ENCODE measurements around the gene SLC38A3. TPM values are rescaled to one million over a fixed set of nuclear protein-coding genes. Genes with fewer than 3 reads are reported as not detected.

The SLC38A3 gene
- total and polyA plus RNA-seq, 2 of the 8 experiments (the other 6 are each of a cell fraction or from before 2014, with no cell fraction given) = 1.2 to 3.7 TPM

GRCh38 chr3:50236484-50237132, 31.5 kb downstream of the SLC38A3 start:
- DNase-seq (ENCODE audit: low read depth in 1 of 2, low spot score in 2 of 2) = peak in 1 of 2 experiments; percentile 60
- POLR2A ChIA-PET (ENCODE audit: partially characterized antibody) = interaction anchor here (0.7 to 4.1 kb wide), 4 partner anchors 9 to 29 kb away, joined by 4 to 33 read pairs (median 16); no protein-coding TSS in a partner anchor

More at GRCh38 chr3:50236484-50237132, 31.5 kb downstream of the SLC38A3 start:
- 0 out of 2 replicates have a peak overlapping the region, but pooled peaks have one; percentile 61 for H3K27ac ChIP-seq (ENCODE audit: low read depth, low read length)
- no peaks in the 10 kb centered on the region for H3K36me3 ChIP-seq (ENCODE audit: control insufficient read depth in 2 of 4, insufficient read depth in 4 of 4, low read length in 3 of 4)
- H4K5ac ChIP-seq (ENCODE audit: insufficient read length, low read depth, low read length) = no peak overlapping the region
- 6% methylated on average over 12 of the region's 13 CpGs; no CpG with 5 or more reads in 1 of the 2 experiments for WGBS, 2 experiments (ENCODE audit: extremely low coverage in 1 of 2, insufficient coverage in 1 of 2, insufficient read length in 1 of 2, insufficient replicate concordance in 2 of 2, low coverage in 1 of 2, low lambda C conversion rate in 2 of 2, missing lambda C conversion rate in 1 of 2)
- 0 out of 2 replicates have a peak overlapping the region, but pooled peaks have one; percentile 17 for H2BK12ac ChIP-seq (ENCODE audit: low read depth, low read length)
- no peaks in the 10 kb centered on the region; a peak in 1 of 7 replicates for H3K27me3 ChIP-seq (replicated peaks in 1 of 4; ENCODE audit: control insufficient read depth in 3 of 4, extremely low read depth in 1 of 4, insufficient read depth in 3 of 4, low read length in 3 of 4)
- peaks cover 7% of the 10 kb centered on the region for H3K79me1 ChIP-seq (ENCODE audit: low read depth, low read length)
- peak overlapping the region; percentile 72 to 83 (median 79) for H3K9ac ChIP-seq (replicated peaks in 1 of 4; ENCODE audit: extremely low read depth in 1 of 4, low read depth in 3 of 4, low read length in 3 of 4)
- CTCF ChIA-PET (ENCODE audit: partially characterized antibody) = interaction anchor here (12.9 to 53.5 kb wide), 3 partner anchors 15 to 43 kb away, joined by 121 to 2149 read pairs (median 2149); partner anchors contain the start of genes GNAI2, GNAT1, LSMEM2 and SEMA3B
- peak overlapping the region; percentile 24 for H3K56ac ChIP-seq (replicated peaks; ENCODE audit: insufficient read length, low read depth, low read length)
- H2BK15ac ChIP-seq (ENCODE audit: low read length) = 0 out of 2 replicates have a peak overlapping the region, but pooled peaks have one; percentile 16
- H3K4ac ChIP-seq (replicated peaks; ENCODE audit: insufficient read length, low read depth, low read length) = peak overlapping the region; percentile 57
- no peak overlapping the region for H3K23ac ChIP-seq (ENCODE audit: insufficient read length)
- peaks cover 13 to 38% of the 10 kb centered on the region in 2 experiments for H4K20me1 ChIP-seq (replicated peaks in 1 of 2; ENCODE audit: control insufficient read depth in 1 of 2, insufficient read depth in 2 of 2, low read length in 2 of 2)
- H2BK20ac ChIP-seq (ENCODE audit: low read length) = no peak overlapping the region
- H3K4me3 ChIP-seq (ENCODE audit: extremely low read depth in 1 of 4, insufficient read depth in 2 of 4, low read depth in 3 of 4, low read length in 4 of 4) = peak overlapping the region; percentile 86 to 93 (median 90)
- peak overlapping the region; percentile 92; the same call in 1 of the 2 replicates for H2BK5ac ChIP-seq (ENCODE audit: low read depth, low read length)
- H2AK5ac ChIP-seq (ENCODE audit: low read depth, low read length) = no peak overlapping the region
- H3K14ac ChIP-seq (ENCODE audit: insufficient read length) = no peak overlapping the region
- no peak overlapping the region for H2BK120ac ChIP-seq (replicated peaks; ENCODE audit: low read depth, low read length)
- peak overlapping the region; percentile 82 to 96 for H3K4me2 ChIP-seq (ENCODE audit: insufficient read depth in 1 of 2, low read depth in 2 of 2, low read length in 2 of 2)
- peaks cover 20% of the 10 kb centered on the region; the same call in 1 of the 2 replicates for H3K23me2 ChIP-seq (ENCODE audit: low read depth, low read length)
- no peak for FAIRE-seq
- H3K18ac ChIP-seq (ENCODE audit: extremely low read depth, low read length) = peak overlapping the region; percentile 93
- H3K79me2 ChIP-seq (ENCODE audit: control insufficient read depth in 1 of 2, insufficient read depth in 2 of 2, low read length in 2 of 2) = peaks cover 12 to 52% of the 10 kb centered on the region in 2 experiments
- no peak overlapping the region for H2AFZ ChIP-seq (ENCODE audit: low read length)
- H4K8ac ChIP-seq (ENCODE audit: extremely low read depth, insufficient read depth, low read length) = peak overlapping the region; percentile 81; the same call in 1 of the 2 replicates
- H4K91ac ChIP-seq (replicated peaks; ENCODE audit: insufficient read length, low read length) = peak overlapping the region; percentile 52
- peaks cover 6 to 45% (median 41%) of the 10 kb centered on the region in 4 experiments for H3K4me1 ChIP-seq (replicated peaks in 1 of 4; ENCODE audit: control insufficient read depth in 3 of 4, insufficient read depth in 4 of 4, low read length in 3 of 4)
- H3K9me3 ChIP-seq (ENCODE audit: insufficient read depth in 2 of 2, low read depth in 1 of 2, low read length in 1 of 2) = no peaks in the 10 kb centered on the region
- TF ChIP-seq RAD21 (IDR thresholded peaks at IDR 0.05 in 1 of 2, conservative IDR thresholded peaks at IDR 0.05 in 1 of 2; ENCODE audit: low read depth in 2 of 2, low read length in 2 of 2) (no peak), SIN3A (conservative IDR thresholded peaks at IDR 0.05 in 1 of 2, IDR thresholded peaks at IDR 0.05 in 1 of 2; ENCODE audit: low read depth in 1 of 2, low read length in 2 of 2) (0 out of 4 replicates have a peak, but pooled peaks of 1 of the 2 experiments have one; percentile 24), POLR2A (IDR thresholded peaks at IDR 0.05; ENCODE audit: control extremely low read depth in 1 of 2, low read depth in 2 of 2, low read length in 2 of 2) (0 out of 3 replicates have a peak, but pooled peaks of 1 of the 2 experiments have one; percentile 33)

Data from H1 (cell line).